DOHH2 (cell line): ENCODE results near the gene JAML.

ENCODE experiments used
- CTCF ChIP-seq: fragments of 200-600 bp; sonication (generic); IDR thresholded peaks from one replicate; pipeline ENCODE4 v1.5.1; 2014; ENCODE audit warnings: antibody characterized with exemption, mild to moderate bottlenecking, low read depth, low read length; ENCODE audit not compliant: poor library complexity, severe bottlenecking
- EZH2phosphoT487 ChIP-seq: fragments of 200-600 bp; sonication (generic); IDR thresholded peaks from 2 replicates; pipeline ENCODE4 v1.6.1; 2017; ENCODE audit warnings: borderline replicate concordance, mild to moderate bottlenecking, antibody characterized with exemption, low read length, moderate library complexity, mixed read lengths

DNA sequence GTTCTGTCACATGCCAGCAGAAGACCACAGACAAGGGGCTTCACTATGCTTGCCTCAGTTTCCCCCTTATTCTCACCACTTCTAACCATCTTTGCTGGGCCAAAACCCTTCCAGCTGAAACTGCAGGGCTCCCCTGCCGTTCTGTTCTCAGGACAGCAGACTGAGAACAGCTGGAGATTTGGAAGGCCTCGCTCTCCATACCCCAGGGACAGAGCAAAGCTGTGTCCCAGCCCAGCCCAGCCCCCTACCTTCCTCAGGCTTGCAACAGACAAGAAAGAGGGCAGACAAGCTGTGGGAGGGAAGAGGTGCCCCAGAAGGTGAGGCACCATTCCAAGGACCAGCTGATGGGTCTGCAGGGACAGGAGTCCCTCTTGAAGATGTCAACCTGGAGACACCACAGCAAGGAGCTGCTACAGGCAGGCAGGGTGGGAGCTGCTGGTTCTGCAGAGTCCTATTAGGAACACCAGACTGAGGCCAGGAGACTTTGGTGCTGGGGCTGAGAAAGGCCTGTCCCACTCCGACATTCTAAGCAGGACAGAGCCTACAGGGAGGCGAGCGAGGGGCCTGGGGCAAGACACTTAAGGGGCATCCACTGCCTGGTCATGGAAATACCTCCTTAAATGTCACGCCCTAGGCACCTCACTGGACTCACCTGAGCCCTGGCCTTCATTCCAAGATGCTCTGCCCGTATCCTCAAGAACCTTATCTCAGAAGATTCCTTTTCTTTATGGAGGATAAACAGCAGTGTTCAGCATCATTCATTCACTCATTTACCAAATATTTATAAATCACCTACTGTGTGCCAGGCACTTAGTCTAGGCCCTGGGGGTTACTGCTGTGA is 55.3 kb downstream of the JAML start:
- TF ChIP-seq CTCF (no peak), EZH2phosphoT487 (no peak)
